ENCODE results near the gene UVSSA. TPM values are rescaled to one million over a fixed set of nuclear protein-coding genes. Genes with fewer than 3 reads are reported as not detected.
A peak's percentile ranks its signal among the peaks of the same experiment; 100 is the strongest.

UVSSA gene
- total RNA-seq, 3 donors from 2014 or later = 13.9 to 22.9 (median 14.3) TPM

GRCh38 chr4:1401409-1402020 is 54.5 kb downstream of the UVSSA start:
- no peaks in the 10 kb centered on the region for H3K4me1 ChIP-seq
- H3K9me3 ChIP-seq = peaks cover 0 to 13% of the 10 kb centered on the region in 2 donors
- peak in 1 of 2 donors; percentile 48 for DNase-seq (ENCODE audit: low spot score in 2 of 2)
- no peak overlapping the region for H3K4me3 ChIP-seq
- H3K27ac ChIP-seq = no peak overlapping the region
- H3K27me3 ChIP-seq = peaks cover 0 to 76% of the 10 kb centered on the region in 2 donors
- intact Hi-C loops (cut with DNase I; ENCODE audit: low total_unique reads) = no loop called here
- no peaks in the 10 kb centered on the region for H3K36me3 ChIP-seq
- TF ChIP-seq CTCF (IDR thresholded peaks at IDR 0.05) (no peak), POLR2AphosphoS5 (IDR thresholded peaks at IDR 0.05) (no peak), POLR2A (IDR thresholded peaks at IDR 0.05) (no peak)

- DNase-seq (ENCODE audit: low spot score in 2 of 2) = peak in 1 of 2 donors; percentile 45
Observed at GRCh38 chr4:1402021-1402515, 55.1 kb downstream of the UVSSA start.

GRCh38 chr4:1402516-1403091 is 55.6 kb downstream of the UVSSA start:
- Histone ChIP-seq H3K36me3 (no peaks in the 10 kb centered on the region), H3K27ac (no peak overlapping the region), H3K9me3 (peaks cover 0 to 6% of the 10 kb centered on the region in 2 donors), H3K27me3 (peaks cover 0 to 87% of the 10 kb centered on the region in 2 donors), H3K4me3 (peak overlapping the region in 1 of 3 donors; percentile 52), H3K4me1 (no peaks in the 10 kb centered on the region)
- intact Hi-C loops (cut with DNase I; ENCODE audit: low total_unique reads) = no loop called here
- TF ChIP-seq POLR2AphosphoS5 (IDR thresholded peaks at IDR 0.05) = no peak
- TF ChIP-seq CTCF (IDR thresholded peaks at IDR 0.05) = no peak
- TF ChIP-seq POLR2A (IDR thresholded peaks at IDR 0.05) = no peak
- DNase-seq (ENCODE audit: low spot score in 2 of 2) = peak in 1 of 2 donors; percentile 37

More at GRCh38 chr4:1402021-1402515, 55.1 kb downstream of the UVSSA start:
- Histone ChIP-seq H3K36me3 (no peaks in the 10 kb centered on the region), H3K27me3 (peaks cover 0 to 81% of the 10 kb centered on the region in 2 donors), H3K27ac (no peak overlapping the region), H3K4me3 (no peak overlapping the region), H3K9me3 (peaks cover 0 to 7% of the 10 kb centered on the region in 2 donors), H3K4me1 (no peaks in the 10 kb centered on the region)
- intact Hi-C loops (cut with DNase I; ENCODE audit: low total_unique reads) = no loop called here
- TF ChIP-seq POLR2AphosphoS5 (IDR thresholded peaks at IDR 0.05) (no peak), POLR2A (IDR thresholded peaks at IDR 0.05) (no peak), CTCF (IDR thresholded peaks at IDR 0.05) (no peak)

GRCh38 chr4:1403177-1403583 is 56.2 kb downstream of the UVSSA start:
- H3K4me3 ChIP-seq = peak overlapping the region in 2 of 3 donors; percentile 17 to 52
- peaks cover 0 to 92% of the 10 kb centered on the region in 2 donors for H3K27me3 ChIP-seq
- no peak overlapping the region for H3K27ac ChIP-seq
- H3K36me3 ChIP-seq = no peaks in the 10 kb centered on the region
- intact Hi-C loops (cut with DNase I; ENCODE audit: low total_unique reads) = no loop called here
- no peaks in the 10 kb centered on the region for H3K4me1 ChIP-seq
- H3K9me3 ChIP-seq = peaks cover 0 to 6% of the 10 kb centered on the region in 2 donors
- no peak for TF ChIP-seq POLR2A (IDR thresholded peaks at IDR 0.05)
- TF ChIP-seq CTCF (IDR thresholded peaks at IDR 0.05) = no peak
- no peak for TF ChIP-seq POLR2AphosphoS5 (IDR thresholded peaks at IDR 0.05)
- DNase-seq (ENCODE audit: low spot score in 2 of 2) = peak in 1 of 2 donors; percentile 38

All from breast epithelium (tissue), 4 donors.